ENCODE results near the gene B4GALNT2.

B4GALNT2 gene

GRCh38 chr17:49209061-49209571, 76.5 kb downstream of the B4GALNT2 start:
- no peak overlapping the region for H3K27ac ChIP-seq (ENCODE audit: low read depth, low read length)
- H3K27me3 ChIP-seq (ENCODE audit: insufficient read depth, low read length) = peaks cover 35% of the 10 kb centered on the region
- H2AFZ ChIP-seq (ENCODE audit: low read length, unreplicated experiment) = no peak overlapping the region
- no peaks in the 10 kb centered on the region for H3K36me3 ChIP-seq (ENCODE audit: insufficient read depth, low read length)
- H3K79me2 ChIP-seq (ENCODE audit: control insufficient read depth, insufficient read depth, low read length, unreplicated experiment) = no peaks in the 10 kb centered on the region
- no peak overlapping the region for H3K4me3 ChIP-seq (ENCODE audit: low read depth, low read length)
- peaks cover 9% of the 10 kb centered on the region for H3K4me1 ChIP-seq (ENCODE audit: control insufficient read depth, insufficient read depth, low read length, unreplicated experiment)

- Histone ChIP-seq H3K4me1 (ENCODE audit: control insufficient read depth, insufficient read depth, low read length, unreplicated experiment) (peaks cover 9% of the 10 kb centered on the region), H3K79me2 (ENCODE audit: control insufficient read depth, insufficient read depth, low read length, unreplicated experiment) (no peaks in the 10 kb centered on the region), H3K27ac (ENCODE audit: low read depth, low read length) (no peak within 1 kb of the TSS), H2AFZ (ENCODE audit: low read length, unreplicated experiment) (no peak within 1 kb of the TSS), H3K4me3 (ENCODE audit: low read depth, low read length) (peak within 1 kb of the TSS; percentile 56), H3K36me3 (ENCODE audit: insufficient read depth, low read length) (no peaks in the 10 kb centered on the region), H3K27me3 (ENCODE audit: insufficient read depth, low read length) (peaks cover 31% of the 10 kb centered on the region)
Measured at GRCh38 chr17:49210158-49211029, 77.8 kb downstream of the B4GALNT2 start, which contains the start of the genes ABI3 and GNGT2. Gene ABI3 (plus strand): TSS chr17:49210707. CDS start chr17:49210725, 18 bp downstream. Gene GNGT2 (minus strand): TSS chr17:49210574. CDS start chr17:49207422, 3,152 bp downstream.

- Histone ChIP-seq H3K4me3 (ENCODE audit: low read depth, low read length) (no peak overlapping the region), H3K4me1 (ENCODE audit: control insufficient read depth, insufficient read depth, low read length, unreplicated experiment) (peaks cover 9% of the 10 kb centered on the region), H3K27ac (ENCODE audit: low read depth, low read length) (no peak overlapping the region), H2AFZ (ENCODE audit: low read length, unreplicated experiment) (no peak overlapping the region), H3K79me2 (ENCODE audit: control insufficient read depth, insufficient read depth, low read length, unreplicated experiment) (no peaks in the 10 kb centered on the region), H3K27me3 (ENCODE audit: insufficient read depth, low read length) (0 out of 2 replicates have a peak, but pooled peaks cover 14% of the 10 kb centered on the region), H3K36me3 (ENCODE audit: insufficient read depth, low read length) (no peaks in the 10 kb centered on the region)
Measured at GRCh38 chr17:49213399-49213798, 80.8 kb downstream of the B4GALNT2 start.

- Histone ChIP-seq H3K36me3 (ENCODE audit: insufficient read depth, low read length) (no peaks in the 10 kb centered on the region), H3K4me3 (ENCODE audit: low read depth, low read length) (no peak overlapping the region), H3K79me2 (ENCODE audit: control insufficient read depth, insufficient read depth, low read length, unreplicated experiment) (no peaks in the 10 kb centered on the region), H3K27me3 (ENCODE audit: insufficient read depth, low read length) (peaks cover 15% of the 10 kb centered on the region; the same call in 1 of the 2 replicates), H2AFZ (ENCODE audit: low read length, unreplicated experiment) (no peak overlapping the region), H3K27ac (ENCODE audit: low read depth, low read length) (no peak overlapping the region), H3K4me1 (ENCODE audit: control insufficient read depth, insufficient read depth, low read length, unreplicated experiment) (peaks cover 9% of the 10 kb centered on the region)
Measured at GRCh38 chr17:49213847-49214246, 81.3 kb downstream of the B4GALNT2 start.

DNA sequence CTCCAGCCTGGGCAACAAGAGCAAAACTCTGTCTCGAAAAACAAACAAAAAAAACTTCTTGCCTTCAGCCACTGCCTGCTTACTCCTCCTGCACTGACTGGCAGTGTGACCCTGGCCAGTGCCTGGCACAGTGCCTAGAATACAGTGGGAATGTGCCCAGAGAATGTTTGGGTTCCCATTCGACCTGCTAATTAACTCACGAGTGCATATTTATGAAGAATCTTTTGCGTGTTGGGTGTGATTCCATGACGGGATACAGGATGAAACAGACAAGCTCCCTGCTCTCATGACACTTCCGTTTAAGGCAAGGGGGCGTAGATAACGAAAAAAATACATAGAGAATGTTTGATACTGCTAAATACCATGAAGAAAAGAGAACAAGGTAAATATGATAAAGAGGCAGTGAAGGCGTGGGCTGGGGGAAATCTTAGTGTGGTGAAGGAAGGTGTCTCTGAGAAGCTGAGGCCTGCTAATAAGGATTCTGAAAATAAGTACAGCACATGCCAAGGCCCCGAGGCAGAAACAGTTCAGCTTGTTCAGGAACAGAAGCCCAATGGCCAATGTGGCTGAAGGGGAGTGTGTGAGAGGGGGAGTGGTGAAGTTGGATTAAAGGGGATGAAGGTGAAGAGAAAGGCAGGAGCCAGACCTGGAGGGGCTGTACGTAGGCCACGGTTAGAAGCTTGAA, 82.2 kb downstream of the B4GALNT2 start:
- peaks cover 3% of the 10 kb centered on the region for H3K4me1 ChIP-seq (ENCODE audit: control insufficient read depth, insufficient read depth, low read length, unreplicated experiment)
- H3K27me3 ChIP-seq (ENCODE audit: insufficient read depth, low read length) = peaks cover 23% of the 10 kb centered on the region; the same call in 1 of the 2 replicates
- no peak overlapping the region for H3K4me3 ChIP-seq (ENCODE audit: low read depth, low read length)
- H3K36me3 ChIP-seq (ENCODE audit: insufficient read depth, low read length) = no peaks in the 10 kb centered on the region
- no peak overlapping the region for H2AFZ ChIP-seq (ENCODE audit: low read length, unreplicated experiment)
- H3K79me2 ChIP-seq (ENCODE audit: control insufficient read depth, insufficient read depth, low read length, unreplicated experiment) = no peaks in the 10 kb centered on the region
- H3K27ac ChIP-seq (ENCODE audit: low read depth, low read length) = no peak overlapping the region

DNA sequence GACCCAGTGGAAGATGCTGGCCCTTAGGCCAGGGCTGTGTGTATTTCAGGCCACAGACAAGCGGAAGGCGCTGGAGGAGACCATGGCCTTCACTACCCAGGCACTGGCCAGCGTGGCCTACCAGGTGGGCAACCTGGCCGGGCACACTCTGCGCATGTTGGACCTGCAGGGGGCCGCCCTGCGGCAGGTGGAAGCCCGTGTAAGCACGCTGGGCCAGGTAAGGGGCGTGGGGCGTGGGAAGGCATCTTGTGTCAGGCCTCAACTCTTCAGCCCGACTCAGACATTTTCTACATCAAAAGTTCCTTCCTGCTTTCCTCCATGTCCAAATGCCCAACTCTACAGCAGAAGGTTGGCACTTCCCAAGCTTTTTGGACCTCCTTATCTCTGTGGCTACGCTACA, 83.9 kb downstream of the B4GALNT2 start:
- Histone ChIP-seq H3K27me3 (ENCODE audit: insufficient read depth, low read length) (peaks cover 17% of the 10 kb centered on the region), H3K4me1 (ENCODE audit: control insufficient read depth, insufficient read depth, low read length, unreplicated experiment) (no peaks in the 10 kb centered on the region), H2AFZ (ENCODE audit: low read length, unreplicated experiment) (no peak overlapping the region), H3K27ac (ENCODE audit: low read depth, low read length) (no peak overlapping the region), H3K79me2 (ENCODE audit: control insufficient read depth, insufficient read depth, low read length, unreplicated experiment) (no peaks in the 10 kb centered on the region), H3K4me3 (ENCODE audit: low read depth, low read length) (no peak overlapping the region), H3K36me3 (ENCODE audit: insufficient read depth, low read length) (no peaks in the 10 kb centered on the region)

GRCh38 chr17:49216953-49217650, 84.5 kb downstream of the B4GALNT2 start:
- H3K4me3 ChIP-seq (ENCODE audit: low read depth, low read length) = no peak overlapping the region
- peaks cover 22% of the 10 kb centered on the region for H3K27me3 ChIP-seq (ENCODE audit: insufficient read depth, low read length)
- no peaks in the 10 kb centered on the region for H3K79me2 ChIP-seq (ENCODE audit: control insufficient read depth, insufficient read depth, low read length, unreplicated experiment)
- no peaks in the 10 kb centered on the region for H3K4me1 ChIP-seq (ENCODE audit: control insufficient read depth, insufficient read depth, low read length, unreplicated experiment)
- no peak overlapping the region for H3K27ac ChIP-seq (ENCODE audit: low read depth, low read length)
- H3K36me3 ChIP-seq (ENCODE audit: insufficient read depth, low read length) = no peaks in the 10 kb centered on the region
- no peak overlapping the region for H2AFZ ChIP-seq (ENCODE audit: low read length, unreplicated experiment)

DNA sequence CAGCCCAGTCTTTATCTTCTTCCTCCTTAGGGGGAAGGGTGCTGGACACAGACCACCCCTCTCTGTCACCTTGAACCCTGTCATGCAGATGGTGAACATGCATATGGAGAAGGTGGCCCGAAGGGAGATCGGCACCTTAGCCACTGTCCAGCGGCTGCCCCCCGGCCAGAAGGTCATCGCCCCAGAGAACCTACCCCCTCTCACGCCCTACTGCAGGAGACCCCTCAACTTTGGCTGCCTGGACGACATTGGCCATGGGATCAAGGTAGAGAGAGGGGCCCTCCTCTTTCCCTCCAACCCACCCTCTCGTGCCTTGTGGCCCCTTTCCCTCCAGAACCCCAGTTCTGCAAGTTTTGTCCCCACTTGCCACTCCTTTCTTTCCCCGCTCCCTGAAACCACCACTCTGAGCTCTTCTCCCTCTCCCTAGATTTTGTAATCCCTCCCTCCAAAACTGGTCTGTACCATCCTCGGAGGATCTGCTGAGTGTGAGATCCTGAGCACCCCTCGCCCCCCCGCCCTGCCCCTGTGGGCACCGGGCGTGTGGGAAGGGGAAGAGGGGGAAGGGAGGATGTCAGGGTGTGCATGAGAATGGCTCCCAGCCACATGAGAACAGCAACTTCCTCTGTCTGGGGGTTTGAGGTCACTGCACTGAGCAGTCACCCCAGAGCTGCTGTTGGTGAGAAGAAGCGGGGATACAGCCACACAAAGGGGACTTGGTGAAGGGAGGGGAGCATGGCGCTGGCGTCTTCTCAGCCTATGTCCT, 85.3 kb downstream of the B4GALNT2 start:
- Histone ChIP-seq H3K36me3 (ENCODE audit: insufficient read depth, low read length) (no peaks in the 10 kb centered on the region), H3K79me2 (ENCODE audit: control insufficient read depth, insufficient read depth, low read length, unreplicated experiment) (no peaks in the 10 kb centered on the region), H3K27me3 (ENCODE audit: insufficient read depth, low read length) (peaks cover 29% of the 10 kb centered on the region), H3K4me1 (ENCODE audit: control insufficient read depth, insufficient read depth, low read length, unreplicated experiment) (no peaks in the 10 kb centered on the region), H3K4me3 (ENCODE audit: low read depth, low read length) (no peak overlapping the region), H2AFZ (ENCODE audit: low read length, unreplicated experiment) (no peak overlapping the region), H3K27ac (ENCODE audit: low read depth, low read length) (no peak overlapping the region)

GRCh38 chr17:49218941-49219913, 86.7 kb downstream of the B4GALNT2 start:
- Histone ChIP-seq H3K4me1 (ENCODE audit: control insufficient read depth, insufficient read depth, low read length, unreplicated experiment) (peaks cover 6% of the 10 kb centered on the region), H3K27me3 (ENCODE audit: insufficient read depth, low read length) (peaks cover 42% of the 10 kb centered on the region), H2AFZ (ENCODE audit: low read length, unreplicated experiment) (no peak overlapping the region), H3K27ac (ENCODE audit: low read depth, low read length) (no peak overlapping the region), H3K79me2 (ENCODE audit: control insufficient read depth, insufficient read depth, low read length, unreplicated experiment) (no peaks in the 10 kb centered on the region), H3K36me3 (ENCODE audit: insufficient read depth, low read length) (no peaks in the 10 kb centered on the region), H3K4me3 (ENCODE audit: low read depth, low read length) (no peak overlapping the region)
